Amniotic epithelial cell (primary cell): ENCODE results near the gene SORL1.

Experiments used
- DNase-seq: peaks from one replicate; pipeline ENCODE4 v3.0.0-alpha.2; 2010; ENCODE audit warnings: low read depth

The SORL1 gene

GRCh38 chr11:121431820-121432526 lies 20.1 kb upstream of the SORL1 start:
- no peak for DNase-seq

- DNase-seq: no peak
These were observed 17.0 kb upstream of the SORL1 start for GRCh38 chr11:121435132-121435531.

- DNase-seq: no peak
These were observed 16.3 kb upstream of the SORL1 start for GRCh38 chr11:121435551-121436511.

GRCh38 chr11:121437018-121437685 lies 15.0 kb upstream of the SORL1 start:
- peak; percentile 52 for DNase-seq

GRCh38 chr11:121437686-121438078 lies 14.4 kb upstream of the SORL1 start:
- DNase-seq: no peak

GRCh38 chr11:121439337-121439736 lies 12.8 kb upstream of the SORL1 start:
- no peak for DNase-seq

- no peak for DNase-seq
These were observed 12.4 kb upstream of the SORL1 start for GRCh38 chr11:121439759-121440158.

- DNase-seq: no peak
These were observed 10.6 kb upstream of the SORL1 start for GRCh38 chr11:121441521-121441920.

GRCh38 chr11:121443688-121444275 lies 8.3 kb upstream of the SORL1 start:
- no peak for DNase-seq

- no peak for DNase-seq
These were observed 7.6 kb upstream of the SORL1 start for GRCh38 chr11:121444526-121444925.

- DNase-seq: no peak
These were observed 6.9 kb upstream of the SORL1 start for GRCh38 chr11:121445071-121445768.

GRCh38 chr11:121446752-121447156 lies 5.4 kb upstream of the SORL1 start:
- peak; percentile 11 for DNase-seq

- DNase-seq: no peak
These were observed 4.1 kb upstream of the SORL1 start for GRCh38 chr11:121448011-121448410.

GRCh38 chr11:121448431-121448941 lies 3.6 kb upstream of the SORL1 start:
- no peak for DNase-seq

- no peak for DNase-seq
These were observed 3.0 kb upstream of the SORL1 start for GRCh38 chr11:121449123-121449522.

- no peak for DNase-seq
These were observed 2.5 kb upstream of the SORL1 start for GRCh38 chr11:121449626-121450025.

GRCh38 chr11:121450401-121450800 lies 1.7 kb upstream of the SORL1 start:
- no peak for DNase-seq

GRCh38 chr11:121451178-121451985 lies 732 bp upstream of the SORL1 start:
- DNase-seq: no peak

GRCh38 chr11:121452609-121453150 lies 566 bp downstream of the SORL1 start, which contains the start of gene SORL1-AS1:
TSS of gene SORL1-AS1 (minus strand) at chr11:121452967.
- DNase-seq: no peak
